ENCODE measurements around the gene DOK7. TPM values are rescaled to one million over a fixed set of nuclear protein-coding genes. Genes with fewer than 3 reads are reported as not detected.

DOK7 gene
- total RNA-seq, 6 experiments from 2014 or later: 0.73 to 2.4 (median 1.5) TPM

GRCh38 chr4:3525532-3526430 lies 62.7 kb downstream of the DOK7 start:
- Histone ChIP-seq H3K36me3 (peaks cover 0 to 32% (median 7%) of the 10 kb centered on the region in 4 donors), H3K4me1 (peaks cover 0 to 5% (median 0%) of the 10 kb centered on the region in 4 donors), H3K9me3 (no peaks in the 10 kb centered on the region), H3K27me3 (no peaks in the 10 kb centered on the region), H3K27ac (no peak overlapping the region), H3K4me3 (no peak overlapping the region)
- intact Hi-C loops (cut with DNase I): no loop called here
- WGBS (ENCODE audit: insufficient coverage, low coverage, low lambda C conversion rate, missing lambda C conversion rate): 74% methylated on average over 6 of the region's 33 CpGs
- DNase-seq (peak in 2 of 3 donors; percentile 15 to 44), ATAC-seq (no peak)
- TF ChIP-seq POLR2A (IDR thresholded peaks at IDR 0.05) (no peak), CTCF (IDR thresholded peaks at IDR 0.05) (no peak)

GRCh38 chr4:3526456-3526855 lies 63.4 kb downstream of the DOK7 start:
- Histone ChIP-seq H3K27me3 (no peaks in the 10 kb centered on the region), H3K9me3 (no peaks in the 10 kb centered on the region), H3K4me3 (no peak overlapping the region), H3K27ac (no peak overlapping the region), H3K36me3 (peaks cover 0 to 27% (median 7%) of the 10 kb centered on the region in 4 donors), H3K4me1 (peaks cover 0 to 11% (median 0%) of the 10 kb centered on the region in 4 donors)
- intact Hi-C loops (cut with DNase I): no loop called here
- DNase-seq: peak in 2 of 3 donors; percentile 12 to 30
- TF ChIP-seq POLR2A (IDR thresholded peaks at IDR 0.05): no peak
- TF ChIP-seq CTCF (IDR thresholded peaks at IDR 0.05): no peak
- WGBS (ENCODE audit: insufficient coverage, low coverage, low lambda C conversion rate, missing lambda C conversion rate): 93% methylated on average over 5 of the region's 19 CpGs
- ATAC-seq: no peak

GRCh38 chr4:3527101-3527913 lies 64.2 kb downstream of the DOK7 start:
- WGBS (ENCODE audit: insufficient coverage, low coverage, low lambda C conversion rate, missing lambda C conversion rate): 94% methylated on average over 3 of the region's 14 CpGs
- DNase-seq (peak in 2 of 3 donors; percentile 14 to 37), ATAC-seq (no peak)
- TF ChIP-seq CTCF (IDR thresholded peaks at IDR 0.05): no peak
- peaks cover 0 to 21% (median 7%) of the 10 kb centered on the region in 4 donors for H3K36me3 ChIP-seq
- intact Hi-C loops (cut with DNase I): no loop called here
- H3K4me1 ChIP-seq: peaks cover 0 to 12% (median 0%) of the 10 kb centered on the region in 4 donors
- no peaks in the 10 kb centered on the region for H3K27me3 ChIP-seq
- H3K27ac ChIP-seq: no peak overlapping the region
- H3K9me3 ChIP-seq: no peaks in the 10 kb centered on the region
- H3K4me3 ChIP-seq: no peak overlapping the region

- peaks cover 0 to 12% (median 0%) of the 10 kb centered on the region in 4 donors for H3K4me1 ChIP-seq
- intact Hi-C loops (cut with DNase I): no loop called here
- H3K36me3 ChIP-seq: peaks cover 0 to 18% (median 6%) of the 10 kb centered on the region in 4 donors
- H3K27ac ChIP-seq: no peak overlapping the region
- 85% methylated on average over 3 of the region's 27 CpGs for WGBS (ENCODE audit: insufficient coverage, low coverage, low lambda C conversion rate, missing lambda C conversion rate)
- ATAC-seq: no peak
- peak in 1 of 3 donors; percentile 18 for DNase-seq
- no peaks in the 10 kb centered on the region for H3K27me3 ChIP-seq
- TF ChIP-seq CTCF (IDR thresholded peaks at IDR 0.05) (no peak), POLR2A (IDR thresholded peaks at IDR 0.05) (no peak)
- H3K9me3 ChIP-seq: no peaks in the 10 kb centered on the region
- no peak overlapping the region for H3K4me3 ChIP-seq
Observed at GRCh38 chr4:3527914-3528876, 65.1 kb downstream of the DOK7 start.
